Urinary bladder (tissue), 4 donors: ENCODE results near the gene IFNA7. TPM values are rescaled to one million over a fixed set of nuclear protein-coding genes. Genes with fewer than 3 reads are reported as not detected.

Experiments used
- DNase-seq: peaks from one replicate; pipeline ENCODE4 v3.0.0-alpha.2; 2015; ENCODE audit errors: extremely low spot score
- H3K27ac ChIP-seq: one replicate; pipeline ENCODE4 v1.5.1; 2013; ENCODE audit warnings: low read depth, mild to moderate bottlenecking, moderate library complexity
- H3K36me3 ChIP-seq: one replicate; pipeline ENCODE4 v1.6.1; 2013; ENCODE audit warnings: mild to moderate bottlenecking, moderate library complexity; ENCODE audit not compliant: insufficient read depth
- H3K4me1 ChIP-seq: one replicate; pipeline ENCODE4 v1.6.1; 2013; ENCODE audit warnings: mild to moderate bottlenecking, moderate library complexity; ENCODE audit not compliant: insufficient read depth
- H3K4me3 ChIP-seq: one replicate; pipeline ENCODE4 v1.5.1; 2013; ENCODE audit warnings: low read depth, low read length
- WGBS: extraction: QIAGEN DNeasy Blood & Tissue Kit; methylation state at CpG from one replicate; pipeline ENCODE4 v1.1.7; 2013; 5-methylcytosine and 5-hydroxymethylcytosine counted together
- polyA plus RNA-seq: library from polyadenylated mRNA; stranded (reverse); fragments of 200-250 nt; gene quantifications from one replicate; pipeline ENCODE4 v1.2.3, GENCODE V29; 2013
- small RNA-seq: library from RNA; depleted of rRNA; stranded (forward); fragments of <200 nt; gene quantifications from one replicate; pipeline ENCODE3, GENCODE V24; 2014
- total RNA-seq: library from RNA; depleted of rRNA; stranded (reverse); fragments of >200 nt; gene quantifications from one replicate; pipeline ENCODE4 v1.2.3, GENCODE V29; 2014
- donor health status: healthy with polysubstance abuse.
- donor health status: healthy.

Gene IFNA7
- total and polyA plus RNA-seq, 2 donors: not detected

- H3K4me3 ChIP-seq: no peak overlapping the region
- WGBS: 68% methylated on average over 2 of the region's 2 CpGs
- no peaks in the 10 kb centered on the region for H3K36me3 ChIP-seq
- no peak for DNase-seq
- no peak overlapping the region for H3K27ac ChIP-seq
- H3K4me1 ChIP-seq: no peaks in the 10 kb centered on the region
These were observed 46.5 kb downstream of the IFNA7 start for GRCh38 chr9:21155501-21155900.

GRCh38 chr9:21154018-21154608 is 47.9 kb downstream of the IFNA7 start:
- H3K4me3 ChIP-seq: no peak overlapping the region
- H3K36me3 ChIP-seq: no peaks in the 10 kb centered on the region
- no peaks in the 10 kb centered on the region for H3K4me1 ChIP-seq
- H3K27ac ChIP-seq: no peak overlapping the region
- no peak for DNase-seq
- 14% methylated on average over 3 of the region's 3 CpGs for WGBS

GRCh38 chr9:21153336-21154017 is 48.5 kb downstream of the IFNA7 start:
- 40% methylated on average over 3 of the region's 3 CpGs for WGBS
- Histone ChIP-seq H3K4me3 (no peak overlapping the region), H3K36me3 (no peaks in the 10 kb centered on the region)

More at GRCh38 chr9:21153336-21154017, 48.5 kb downstream of the IFNA7 start:
- Histone ChIP-seq H3K27ac (no peak overlapping the region), H3K4me1 (no peaks in the 10 kb centered on the region)
- DNase-seq: no peak

Small RNA genes within 50 kb of the gene (small RNA-seq; reads per million reads assigned to genes)
- not detected for gene RF00019

Other genes with a start within 250 kb of the IFNA7 start
- gene HACD4, start 170.6 kb downstream of the IFNA7 start, total RNA-seq: 14.5 TPM
- 3.8 TPM for gene HACD4, start 170.6 kb downstream of the IFNA7 start, polyA plus RNA-seq
- not detected for gene IFNB1, start 124.3 kb downstream of the IFNA7 start, total RNA-seq
- not detected for gene IFNB1, start 124.3 kb downstream of the IFNA7 start, polyA plus RNA-seq
- not detected for gene IFNW1, start 60.4 kb downstream of the IFNA7 start, total RNA-seq
- not detected for gene IFNW1, start 60.4 kb downstream of the IFNA7 start, polyA plus RNA-seq
- gene IFNA21, start 35.5 kb downstream of the IFNA7 start, total RNA-seq: not detected
- gene IFNA21, start 35.5 kb downstream of the IFNA7 start, polyA plus RNA-seq: not detected
- not detected for gene IFNA4, start 14.6 kb downstream of the IFNA7 start, total RNA-seq
- not detected for gene IFNA4, start 14.6 kb downstream of the IFNA7 start, polyA plus RNA-seq
- gene IFNA10, start 4.9 kb upstream of the IFNA7 start, total RNA-seq: not detected
- gene IFNA10, start 4.9 kb upstream of the IFNA7 start, polyA plus RNA-seq: not detected
- gene IFNA16, start 15.1 kb upstream of the IFNA7 start, total RNA-seq: not detected
- gene IFNA16, start 15.1 kb upstream of the IFNA7 start, polyA plus RNA-seq: not detected
- gene IFNA17, start 26.0 kb upstream of the IFNA7 start, total RNA-seq: not detected
- not detected for gene IFNA17, start 26.0 kb upstream of the IFNA7 start, polyA plus RNA-seq
- gene IFNA14, start 37.8 kb upstream of the IFNA7 start, total RNA-seq: not detected
- gene IFNA14, start 37.8 kb upstream of the IFNA7 start, polyA plus RNA-seq: not detected
- not detected for gene IFNA5, start 103.1 kb upstream of the IFNA7 start, total RNA-seq
- not detected for gene IFNA5, start 103.1 kb upstream of the IFNA7 start, polyA plus RNA-seq
- gene KLHL9, start 133.2 kb upstream of the IFNA7 start, total RNA-seq: 45.7 TPM
- gene KLHL9, start 133.2 kb upstream of the IFNA7 start, polyA plus RNA-seq: 15.3 TPM
- gene IFNA6, start 148.7 kb upstream of the IFNA7 start, total RNA-seq: not detected
- gene IFNA6, start 148.7 kb upstream of the IFNA7 start, polyA plus RNA-seq: not detected
- not detected for gene IFNA13, start 165.9 kb upstream of the IFNA7 start, total RNA-seq
- gene IFNA13, start 165.9 kb upstream of the IFNA7 start, polyA plus RNA-seq: not detected
- not detected for gene IFNA2, start 183.2 kb upstream of the IFNA7 start, total RNA-seq
- not detected for gene IFNA2, start 183.2 kb upstream of the IFNA7 start, polyA plus RNA-seq
- not detected for gene IFNA8, start 206.9 kb upstream of the IFNA7 start, total RNA-seq
- gene IFNA8, start 206.9 kb upstream of the IFNA7 start, polyA plus RNA-seq: not detected
- not detected for gene IFNA1, start 238.2 kb upstream of the IFNA7 start, total RNA-seq
- gene IFNA1, start 238.2 kb upstream of the IFNA7 start, polyA plus RNA-seq: not detected